Upper lobe of right lung (tissue), 1 donor: ENCODE data around the gene GPR39. TPM values are rescaled to one million over a fixed set of nuclear protein-coding genes. Genes with fewer than 3 reads are reported as not detected.

Source experiments
- ATAC-seq: fragments of 200-7000 bp; cut with Tn5 transposase; one replicate; pipeline ENCODE4 v1.9.1; 2020; ENCODE audit warnings: mild to moderate bottlenecking, moderate library complexity
- DNase-seq: peaks from one replicate; pipeline ENCODE4 v3.0.0-alpha.2; 2020
- H3K27ac ChIP-seq: fragments of 200-600 bp; one replicate; pipeline ENCODE4 v1.8.0; 2022
- H3K27me3 ChIP-seq: fragments of 200-600 bp; one replicate; pipeline ENCODE4 v1.8.0; 2022; ENCODE audit warnings: mild to moderate bottlenecking
- H3K36me3 ChIP-seq: fragments of 200-600 bp; one replicate; pipeline ENCODE4 v1.8.0; 2022
- H3K4me1 ChIP-seq: fragments of 200-600 bp; one replicate; pipeline ENCODE4 v1.8.0; 2022
- H3K4me3 ChIP-seq: fragments of 200-600 bp; one replicate; pipeline ENCODE4 v1.8.0; 2022; ENCODE audit warnings: mild to moderate bottlenecking
- H3K9me3 ChIP-seq: fragments of 200-600 bp; one replicate; pipeline ENCODE4 v1.8.0; 2022
- intact Hi-C: fragments of 100-400 bp; cut with DNase I; formaldehyde crosslinking; loops from one replicate; pipeline ENCODE4 v1.11.0; 2022
- total RNA-seq: library from RNA; stranded (reverse); fragmentation: NEBNext Ultra II Directional; extraction: Animal tissue kit (Norgen Biotek cat#: 25700); gene quantifications from one replicate; pipeline ENCODE4 v1.2.1, GENCODE V29; 2021
- TF ChIP-seq, protein P1 (sequence below): fragments of 200-600 bp; IDR thresholded peaks from one replicate; pipeline ENCODE4 v1.8.0; 2022; ENCODE audit warnings: antibody characterized with exemption
- donor health status: DM: no; HTN: yes; CAD: no; lungs with severe emphysema.

Gene GPR39
- total RNA-seq, 1 donor from 2014 or later, result 13.4 TPM

DNA sequence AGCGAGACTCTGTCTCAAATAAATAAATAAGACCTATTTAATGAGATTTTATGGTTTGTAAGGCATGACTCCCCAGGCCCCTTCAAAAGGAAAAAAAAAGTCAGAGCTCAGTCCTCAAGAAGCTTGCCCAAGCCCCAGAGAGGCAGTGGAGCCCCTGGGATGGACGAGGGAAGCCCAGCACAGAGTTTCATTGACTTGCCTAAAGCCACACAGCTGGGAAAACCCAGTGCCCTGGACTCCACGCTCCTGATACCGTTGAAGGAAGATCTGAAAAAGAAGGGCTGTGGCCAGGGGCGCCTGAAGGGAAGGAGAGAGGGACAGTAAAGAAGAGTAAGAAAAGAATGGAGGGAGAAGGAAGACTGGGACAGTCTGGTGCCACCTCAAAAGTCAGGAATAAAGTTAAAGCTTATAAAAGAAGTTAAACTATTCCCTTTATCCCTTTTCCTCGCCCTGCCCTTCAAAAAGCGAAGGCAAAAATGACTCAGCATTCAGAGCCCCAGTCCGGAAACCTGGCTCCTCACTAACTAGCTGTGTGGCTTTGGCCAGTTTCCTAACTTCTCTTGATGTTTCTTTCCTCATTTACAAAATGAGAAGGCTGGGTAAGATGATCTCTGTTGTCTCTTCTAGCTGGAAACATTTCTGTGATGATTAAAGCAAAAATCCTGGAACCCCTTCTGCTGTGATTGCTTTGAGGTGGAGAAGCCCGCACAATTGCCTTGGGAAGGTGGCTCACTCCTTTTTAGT lies 206.7 kb downstream of the GPR39 start:
- no peak for DNase-seq
- no peaks in the 10 kb centered on the region for H3K4me1 ChIP-seq
- H3K36me3 ChIP-seq, result no peaks in the 10 kb centered on the region
- no peaks in the 10 kb centered on the region for H3K27me3 ChIP-seq
- no peak for ATAC-seq
- no peak overlapping the region for H3K4me3 ChIP-seq
- no peak overlapping the region for H3K27ac ChIP-seq
- intact Hi-C loops, result no loop called here
- TF ChIP-seq, protein P1, sequence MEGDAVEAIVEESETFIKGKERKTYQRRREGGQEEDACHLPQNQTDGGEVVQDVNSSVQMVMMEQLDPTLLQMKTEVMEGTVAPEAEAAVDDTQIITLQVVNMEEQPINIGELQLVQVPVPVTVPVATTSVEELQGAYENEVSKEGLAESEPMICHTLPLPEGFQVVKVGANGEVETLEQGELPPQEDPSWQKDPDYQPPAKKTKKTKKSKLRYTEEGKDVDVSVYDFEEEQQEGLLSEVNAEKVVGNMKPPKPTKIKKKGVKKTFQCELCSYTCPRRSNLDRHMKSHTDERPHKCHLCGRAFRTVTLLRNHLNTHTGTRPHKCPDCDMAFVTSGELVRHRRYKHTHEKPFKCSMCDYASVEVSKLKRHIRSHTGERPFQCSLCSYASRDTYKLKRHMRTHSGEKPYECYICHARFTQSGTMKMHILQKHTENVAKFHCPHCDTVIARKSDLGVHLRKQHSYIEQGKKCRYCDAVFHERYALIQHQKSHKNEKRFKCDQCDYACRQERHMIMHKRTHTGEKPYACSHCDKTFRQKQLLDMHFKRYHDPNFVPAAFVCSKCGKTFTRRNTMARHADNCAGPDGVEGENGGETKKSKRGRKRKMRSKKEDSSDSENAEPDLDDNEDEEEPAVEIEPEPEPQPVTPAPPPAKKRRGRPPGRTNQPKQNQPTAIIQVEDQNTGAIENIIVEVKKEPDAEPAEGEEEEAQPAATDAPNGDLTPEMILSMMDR, result no peak
- H3K9me3 ChIP-seq, result no peaks in the 10 kb centered on the region

DNA sequence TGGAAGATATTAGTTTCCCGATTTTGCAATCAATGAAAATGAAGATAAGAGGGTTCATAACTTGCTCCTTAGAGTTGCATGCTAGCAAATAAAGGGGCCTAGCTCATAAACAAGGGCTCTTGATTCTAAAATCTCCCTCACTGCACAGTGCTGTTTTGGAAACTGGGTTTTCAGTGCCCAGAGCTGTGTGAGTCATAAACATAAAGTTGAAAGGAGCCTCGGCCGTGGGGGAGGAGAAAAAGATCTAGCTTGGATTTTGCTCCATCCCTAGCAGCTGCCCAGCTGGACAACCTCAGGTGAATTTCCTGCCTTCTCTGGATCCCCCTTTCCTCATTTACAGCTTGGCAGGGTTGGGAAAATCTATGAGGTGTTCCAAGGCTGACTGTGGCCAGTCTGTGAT lies 210.9 kb downstream of the GPR39 start:
- intact Hi-C loops, result no loop called here
- no peak overlapping the region for H3K4me3 ChIP-seq
- ATAC-seq (no peak), DNase-seq (no peak)
- no peaks in the 10 kb centered on the region for H3K9me3 ChIP-seq
- H3K27me3 ChIP-seq, result no peaks in the 10 kb centered on the region
- no peaks in the 10 kb centered on the region for H3K4me1 ChIP-seq
- TF ChIP-seq, protein P1, result no peak
- H3K36me3 ChIP-seq, result no peaks in the 10 kb centered on the region
- no peak overlapping the region for H3K27ac ChIP-seq

DNA sequence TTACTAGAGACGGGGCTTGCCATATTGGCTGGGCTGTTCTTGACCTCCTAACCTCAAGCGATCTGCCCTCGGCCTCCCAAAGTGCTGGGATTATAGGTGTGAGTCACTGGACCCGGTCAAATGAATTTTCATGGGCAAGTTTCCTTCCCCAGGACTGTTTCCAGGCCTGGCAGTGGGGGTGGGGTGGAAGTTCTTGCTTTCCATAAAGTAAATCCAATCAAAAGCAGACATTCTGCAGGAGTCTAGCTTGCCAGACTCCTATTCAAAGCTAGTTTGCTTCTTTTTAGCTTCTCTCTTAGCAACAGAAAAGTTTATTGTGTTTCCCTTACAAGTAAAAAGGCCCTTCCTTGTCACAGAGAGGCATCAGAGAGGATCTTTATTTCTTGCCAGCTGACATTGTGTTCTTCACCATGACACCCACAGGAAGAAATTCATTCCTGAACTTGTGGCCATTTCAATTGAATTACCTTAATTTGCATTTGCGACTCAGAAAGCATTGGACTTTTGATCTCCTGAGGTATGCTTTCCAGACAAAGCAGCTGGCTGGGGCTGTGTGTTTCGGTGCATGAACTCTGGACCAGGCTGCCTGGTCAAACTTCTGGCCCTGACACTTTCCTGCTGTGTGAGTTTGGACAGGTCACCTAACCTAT lies 215.5 kb downstream of the GPR39 start:
- Histone ChIP-seq H3K27me3 (no peaks in the 10 kb centered on the region), H3K36me3 (no peaks in the 10 kb centered on the region)
- ATAC-seq, result no peak

DNA sequence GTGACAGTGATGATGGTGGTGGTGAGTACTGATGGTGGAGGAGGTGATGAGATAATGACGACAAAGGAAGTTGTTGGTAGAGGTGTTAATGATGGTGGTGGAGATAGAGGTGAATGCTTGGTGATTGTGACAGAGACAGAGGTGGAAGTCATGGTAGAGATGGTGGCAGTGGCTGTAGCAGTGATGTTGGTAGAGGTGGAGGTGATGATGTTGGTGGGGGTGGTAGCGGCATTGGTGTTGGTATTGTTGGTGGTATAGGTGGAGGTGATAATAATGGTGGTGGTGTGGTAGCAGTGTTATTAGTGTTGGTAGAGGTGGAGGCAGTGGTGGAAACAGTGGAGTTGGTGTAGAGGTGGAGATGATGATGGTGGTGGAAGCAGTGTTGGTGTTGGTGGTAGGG lies 217.0 kb downstream of the GPR39 start:
- ATAC-seq (no peak), DNase-seq (no peak)
- Histone ChIP-seq H3K27me3 (no peaks in the 10 kb centered on the region), H3K9me3 (no peaks in the 10 kb centered on the region), H3K27ac (no peak overlapping the region), H3K4me1 (no peaks in the 10 kb centered on the region), H3K4me3 (no peak overlapping the region), H3K36me3 (no peaks in the 10 kb centered on the region)
- intact Hi-C loops, result no loop called here
- TF ChIP-seq, protein P1, result no peak

More for the DNA sequence above, 215.5 kb downstream of the GPR39 start:
- Histone ChIP-seq H3K4me3 (no peak overlapping the region), H3K27ac (no peak overlapping the region), H3K9me3 (no peaks in the 10 kb centered on the region), H3K4me1 (no peaks in the 10 kb centered on the region)
- TF ChIP-seq, protein P1, result no peak
- intact Hi-C loops, result no loop called here
- no peak for DNase-seq

DNA sequence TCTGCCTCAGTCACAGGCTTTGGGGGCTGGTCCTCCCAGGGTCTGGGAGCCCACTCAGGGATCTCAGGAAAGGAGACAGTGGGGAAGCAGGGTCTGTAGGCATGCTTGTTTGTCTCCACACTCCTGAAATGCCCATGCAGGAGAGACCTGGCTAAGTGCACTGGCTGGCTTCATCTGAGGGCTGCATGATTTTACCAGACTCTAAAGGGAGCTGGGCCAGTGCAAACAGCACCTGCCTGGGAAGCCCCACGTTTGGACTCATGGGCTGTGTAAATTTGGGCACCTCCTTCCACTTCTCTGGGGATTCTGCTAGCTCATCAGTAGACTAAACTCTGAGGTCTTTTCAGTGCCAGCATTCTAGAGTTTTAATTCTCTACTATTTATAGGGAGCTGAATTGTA lies 219.7 kb downstream of the GPR39 start:
- TF ChIP-seq, protein P1, result no peak
- ATAC-seq, result no peak
- intact Hi-C loops, result no loop called here

More for the DNA sequence above, 219.7 kb downstream of the GPR39 start:
- no peak overlapping the region for H3K4me3 ChIP-seq
- no peak overlapping the region for H3K27ac ChIP-seq
- H3K27me3 ChIP-seq, result no peaks in the 10 kb centered on the region
- H3K4me1 ChIP-seq, result no peaks in the 10 kb centered on the region
- no peak for DNase-seq
- H3K9me3 ChIP-seq, result no peaks in the 10 kb centered on the region
- H3K36me3 ChIP-seq, result no peaks in the 10 kb centered on the region
